ENCODE results near the gene TAX1BP3.
A peak's percentile ranks its signal among the peaks of the same experiment; 100 is the strongest.

Gene TAX1BP3

DNA sequence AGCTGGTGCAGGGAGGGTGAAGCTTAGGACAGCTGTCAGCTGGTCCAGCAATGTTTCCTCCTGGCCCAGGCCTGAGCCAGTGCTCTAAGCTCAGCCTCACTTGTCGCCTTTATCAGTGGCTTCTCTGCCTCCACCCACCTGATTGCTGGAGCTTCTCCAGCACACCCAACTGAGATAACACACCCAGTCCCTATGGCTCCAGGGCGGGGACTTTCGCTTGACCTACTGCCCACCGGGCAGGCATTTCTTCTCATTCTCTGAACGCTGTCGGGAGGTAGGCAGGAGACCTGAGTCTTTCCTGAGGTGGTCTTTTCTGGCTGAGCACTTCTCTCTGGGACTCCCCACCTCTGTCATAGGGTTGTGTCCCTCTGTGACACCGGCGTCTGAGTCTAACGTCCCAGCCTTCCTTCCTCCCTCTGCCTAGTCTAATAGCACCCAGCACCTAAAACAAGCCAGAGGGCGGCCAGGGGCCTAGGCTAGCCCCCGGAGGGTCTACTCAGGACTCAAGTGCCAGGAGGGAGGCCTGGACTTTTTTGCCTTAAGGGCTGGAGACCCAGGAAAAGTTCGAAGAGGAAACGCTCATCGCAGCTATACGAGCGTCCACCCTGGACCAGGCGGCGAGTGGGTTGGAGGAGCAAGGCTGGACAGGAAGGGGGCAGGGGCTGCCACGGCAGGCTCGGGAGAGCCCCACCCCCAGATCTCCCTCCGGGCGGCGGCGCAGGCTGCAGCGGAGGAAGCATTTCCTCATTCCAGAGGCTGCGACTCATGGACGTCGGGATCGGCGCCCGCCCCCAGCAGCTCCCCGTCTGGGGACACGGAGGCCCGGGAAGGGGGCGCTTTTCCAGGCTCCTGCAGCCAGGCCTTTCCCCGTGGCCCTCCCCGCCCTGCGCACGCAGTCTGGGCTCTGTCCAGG, 756 bp downstream of the TAX1BP3 start:
- TF ChIP-seq, protein P1, sequence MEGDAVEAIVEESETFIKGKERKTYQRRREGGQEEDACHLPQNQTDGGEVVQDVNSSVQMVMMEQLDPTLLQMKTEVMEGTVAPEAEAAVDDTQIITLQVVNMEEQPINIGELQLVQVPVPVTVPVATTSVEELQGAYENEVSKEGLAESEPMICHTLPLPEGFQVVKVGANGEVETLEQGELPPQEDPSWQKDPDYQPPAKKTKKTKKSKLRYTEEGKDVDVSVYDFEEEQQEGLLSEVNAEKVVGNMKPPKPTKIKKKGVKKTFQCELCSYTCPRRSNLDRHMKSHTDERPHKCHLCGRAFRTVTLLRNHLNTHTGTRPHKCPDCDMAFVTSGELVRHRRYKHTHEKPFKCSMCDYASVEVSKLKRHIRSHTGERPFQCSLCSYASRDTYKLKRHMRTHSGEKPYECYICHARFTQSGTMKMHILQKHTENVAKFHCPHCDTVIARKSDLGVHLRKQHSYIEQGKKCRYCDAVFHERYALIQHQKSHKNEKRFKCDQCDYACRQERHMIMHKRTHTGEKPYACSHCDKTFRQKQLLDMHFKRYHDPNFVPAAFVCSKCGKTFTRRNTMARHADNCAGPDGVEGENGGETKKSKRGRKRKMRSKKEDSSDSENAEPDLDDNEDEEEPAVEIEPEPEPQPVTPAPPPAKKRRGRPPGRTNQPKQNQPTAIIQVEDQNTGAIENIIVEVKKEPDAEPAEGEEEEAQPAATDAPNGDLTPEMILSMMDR (IDR thresholded peaks at IDR 0.05; ENCODE audit: control insufficient read depth, extremely low read depth, insufficient read depth), result no peak
- H3K4me3 ChIP-seq (ENCODE audit: low read depth, low read length), result peak overlapping the region; percentile 95
- peak; percentile 65 for DNase-seq (ENCODE audit: low read depth)

DNA sequence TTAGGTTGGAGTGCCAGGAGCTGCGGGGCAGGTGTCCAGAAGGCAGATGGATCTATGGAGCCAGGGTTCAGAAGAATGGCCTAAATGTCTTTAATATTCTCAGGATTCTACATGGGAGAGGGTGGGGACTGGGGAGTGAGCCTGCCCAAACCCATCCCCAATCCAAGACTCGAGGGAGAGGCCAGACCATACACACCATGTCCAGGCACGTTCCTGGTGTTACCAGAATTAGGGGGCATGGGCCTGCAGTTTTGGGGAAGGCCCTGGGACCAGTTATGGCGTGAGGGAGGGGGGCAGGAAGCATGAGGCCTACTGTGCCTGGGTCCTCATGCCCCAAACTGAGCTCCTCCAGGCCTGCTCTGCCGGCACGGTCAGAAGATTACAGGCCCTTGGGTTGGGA, 1.9 kb downstream of the TAX1BP3 start:
- no peak for DNase-seq (ENCODE audit: low read depth)
- H3K4me3 ChIP-seq (ENCODE audit: low read depth, low read length), result peak overlapping the region; percentile 95
- TF ChIP-seq, protein P1 (IDR thresholded peaks at IDR 0.05; ENCODE audit: control insufficient read depth, extremely low read depth, insufficient read depth), result no peak

DNA sequence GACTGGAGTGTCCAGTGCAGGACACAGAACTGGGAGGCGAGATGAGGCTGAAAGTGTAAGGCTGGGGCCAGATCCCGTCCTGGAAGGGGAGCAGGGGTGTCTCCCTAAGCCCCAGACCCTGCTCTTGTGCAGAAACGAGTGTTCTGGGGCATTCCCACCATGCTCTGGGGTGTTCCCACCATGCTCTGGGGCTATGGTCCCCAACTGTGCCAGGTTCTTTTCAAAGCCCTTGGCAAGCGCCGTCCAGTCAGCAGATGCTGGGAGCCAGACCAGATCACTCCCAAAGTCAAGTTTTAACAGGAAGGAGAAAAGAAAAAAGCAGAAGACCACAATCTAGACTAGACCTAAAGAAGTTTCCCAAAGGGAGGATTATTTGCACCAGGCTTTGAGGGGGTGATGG, 2.5 kb downstream of the TAX1BP3 start:
- DNase-seq (ENCODE audit: low read depth), result no peak
- TF ChIP-seq, protein P1 (IDR thresholded peaks at IDR 0.05; ENCODE audit: control insufficient read depth, extremely low read depth, insufficient read depth), result no peak
- H3K4me3 ChIP-seq (ENCODE audit: low read depth, low read length), result peak overlapping the region; percentile 30

DNA sequence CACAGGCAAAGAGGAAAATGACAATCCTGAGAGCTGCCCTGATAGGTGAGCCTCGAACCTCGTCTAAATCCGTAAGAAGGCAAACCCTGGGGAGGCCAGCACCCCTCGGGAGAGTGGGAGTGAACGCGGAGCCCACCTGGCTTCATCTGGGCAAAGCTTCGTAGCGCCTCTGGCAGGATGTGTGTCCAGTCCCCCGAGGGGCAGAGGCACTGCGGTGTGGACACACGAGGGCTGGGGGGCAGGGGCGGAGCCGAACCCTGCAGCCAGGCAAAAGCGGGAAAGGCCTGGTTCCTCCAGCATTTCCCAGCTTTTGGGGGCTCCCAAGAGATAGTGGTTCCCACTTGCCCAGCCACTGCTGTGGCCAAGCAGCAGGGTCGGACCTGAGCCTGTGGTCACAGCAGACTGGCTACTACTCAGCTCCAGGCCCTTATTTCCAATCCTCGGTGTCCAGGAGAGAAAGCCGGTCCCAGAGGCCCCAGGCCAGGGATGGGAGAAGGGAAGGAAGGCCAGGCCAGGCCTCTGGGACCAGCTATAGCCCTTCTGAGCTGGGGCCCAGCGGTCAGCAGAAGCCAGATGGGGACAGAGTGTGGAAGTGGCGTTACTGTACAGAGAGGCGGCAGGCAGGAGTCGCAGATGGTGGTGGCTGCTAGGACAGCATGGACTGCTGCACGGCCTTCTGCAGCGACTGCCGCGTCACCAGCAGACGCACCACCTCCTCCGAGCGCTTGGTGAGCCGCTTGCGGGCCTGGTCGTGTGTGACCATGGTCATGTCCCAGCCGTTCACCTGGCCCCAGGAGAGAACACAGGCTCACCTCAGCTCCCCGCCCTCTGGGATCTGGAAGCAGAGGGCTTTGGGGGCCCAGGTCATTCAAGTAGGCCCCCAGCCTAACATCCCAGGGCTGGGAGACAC, 5.0 kb downstream of the TAX1BP3 start:
- DNase-seq (ENCODE audit: low read depth), result no peak
- TF ChIP-seq, protein P1 (IDR thresholded peaks at IDR 0.05; ENCODE audit: control insufficient read depth, extremely low read depth, insufficient read depth), result no peak
- no peak overlapping the region for H3K4me3 ChIP-seq (ENCODE audit: low read depth, low read length)

DNA sequence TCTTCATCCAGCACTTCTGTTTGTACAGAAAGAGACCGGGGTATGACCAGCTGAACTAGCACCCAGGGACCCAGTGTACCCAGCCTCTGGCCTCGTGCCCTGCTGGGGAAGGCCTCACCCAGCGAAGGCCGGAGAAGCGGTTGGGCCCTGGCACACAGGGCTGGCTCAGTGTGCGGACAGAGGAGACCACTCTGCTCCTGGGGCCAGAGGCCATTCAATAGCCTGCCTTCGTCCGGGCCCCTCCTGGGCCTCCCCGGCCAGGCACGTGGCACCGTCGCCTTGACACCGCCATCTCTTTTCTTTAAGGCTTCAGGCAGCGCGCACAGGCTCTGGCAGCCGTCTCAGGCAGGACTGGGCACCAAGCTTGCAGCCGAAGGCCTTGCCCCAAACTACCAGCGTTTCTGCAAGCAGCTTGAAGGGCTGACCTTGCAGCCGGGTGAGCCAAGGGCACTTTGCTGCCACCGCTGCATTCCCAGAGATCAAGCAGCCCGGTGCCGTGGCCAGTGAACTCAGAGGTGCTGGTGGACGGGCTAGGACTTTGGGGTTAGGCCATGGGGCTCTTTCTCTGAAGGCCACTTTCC, 8.0 kb downstream of the TAX1BP3 start:
- peak; percentile 62 for DNase-seq (ENCODE audit: low read depth)
- TF ChIP-seq, protein P1 (IDR thresholded peaks at IDR 0.05; ENCODE audit: control insufficient read depth, extremely low read depth, insufficient read depth), result no peak
- no peak overlapping the region for H3K4me3 ChIP-seq (ENCODE audit: low read depth, low read length)

DNA sequence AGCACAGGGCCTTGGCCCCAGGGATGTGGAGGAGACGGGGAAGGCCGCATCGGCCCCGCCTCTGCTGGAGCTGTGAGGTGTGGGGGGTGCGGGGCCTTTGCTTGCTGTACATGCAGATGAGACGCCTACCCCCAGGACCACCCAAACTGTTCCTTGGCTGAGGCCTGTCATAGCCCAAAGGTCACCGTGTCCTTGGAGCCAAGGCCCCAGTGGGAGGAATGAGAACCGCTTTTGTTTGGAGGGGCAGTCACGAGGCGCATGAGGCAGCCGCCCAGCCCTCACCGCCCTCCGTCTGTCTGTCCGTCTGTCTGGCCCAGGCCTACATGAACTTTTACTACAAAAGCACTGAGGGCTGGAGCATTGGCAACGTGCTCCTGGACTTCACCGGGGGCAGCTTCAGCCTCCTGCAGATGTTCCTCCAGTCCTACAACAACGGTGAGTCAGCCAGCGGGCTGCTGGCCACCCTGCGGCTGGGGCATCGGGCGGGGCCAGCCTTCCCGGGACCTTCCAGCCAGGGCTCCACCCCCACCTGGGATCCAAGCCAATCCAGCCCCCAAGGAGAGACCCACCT, 8.8 kb downstream of the TAX1BP3 start:
- DNase-seq (ENCODE audit: low read depth), result no peak
- no peak overlapping the region for H3K4me3 ChIP-seq (ENCODE audit: low read depth, low read length)
- TF ChIP-seq, protein P1 (IDR thresholded peaks at IDR 0.05; ENCODE audit: control insufficient read depth, extremely low read depth, insufficient read depth), result no peak

Data from LNCaP clone FGC (cell line).